Parietal lobe (tissue), 2 donors: ENCODE measurements around the gene TRIP12. TPM values are rescaled to one million over a fixed set of nuclear protein-coding genes. Genes with fewer than 3 reads are reported as not detected.

Source experiments
- small RNA-seq: library from RNA; depleted of rRNA; stranded (forward); fragments of <200 nt; gene quantifications from one replicate; pipeline ENCODE3, GENCODE V24; 2014; ENCODE audit warnings: low replicate concordance
- total RNA-seq: library from RNA; depleted of rRNA; stranded (reverse); fragments of >200 nt; gene quantifications from one replicate; pipeline ENCODE4 v1.2.3, GENCODE V29; 2014

TRIP12 gene
- total RNA-seq = 300 TPM

DNA sequence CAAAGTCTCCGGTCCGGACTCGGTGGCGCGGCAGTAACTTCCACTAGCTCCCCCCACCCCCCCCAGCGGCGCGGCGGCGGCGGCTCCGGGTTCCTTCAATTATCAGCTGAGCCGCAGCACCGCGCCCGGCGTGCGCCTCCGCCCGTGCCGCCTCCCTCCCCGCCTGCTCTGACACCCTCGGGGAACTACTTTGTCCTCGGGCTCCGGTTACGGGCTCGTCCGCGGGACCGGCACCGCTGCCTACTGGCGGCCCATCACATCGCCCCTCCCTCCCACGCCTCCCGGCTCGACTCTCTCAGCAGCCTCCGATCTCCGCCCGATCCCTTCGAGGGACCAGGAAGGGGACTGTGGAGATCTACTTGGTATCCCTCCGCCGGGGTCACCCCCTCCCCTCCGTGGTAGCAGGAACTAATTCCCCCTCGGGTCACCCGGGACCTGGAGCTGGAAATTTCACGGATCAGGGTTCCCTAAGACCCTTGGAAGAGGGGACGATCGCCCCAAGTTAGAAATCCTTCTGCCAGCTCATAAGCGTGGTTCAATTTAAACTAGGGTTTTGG, at the start of gene TRIP12:
TSS of gene TRIP12 (minus strand) at position 118 of the 557 bp plus-strand sequence. CDS start 41,930 bp downstream, outside the sequence.

DNA sequence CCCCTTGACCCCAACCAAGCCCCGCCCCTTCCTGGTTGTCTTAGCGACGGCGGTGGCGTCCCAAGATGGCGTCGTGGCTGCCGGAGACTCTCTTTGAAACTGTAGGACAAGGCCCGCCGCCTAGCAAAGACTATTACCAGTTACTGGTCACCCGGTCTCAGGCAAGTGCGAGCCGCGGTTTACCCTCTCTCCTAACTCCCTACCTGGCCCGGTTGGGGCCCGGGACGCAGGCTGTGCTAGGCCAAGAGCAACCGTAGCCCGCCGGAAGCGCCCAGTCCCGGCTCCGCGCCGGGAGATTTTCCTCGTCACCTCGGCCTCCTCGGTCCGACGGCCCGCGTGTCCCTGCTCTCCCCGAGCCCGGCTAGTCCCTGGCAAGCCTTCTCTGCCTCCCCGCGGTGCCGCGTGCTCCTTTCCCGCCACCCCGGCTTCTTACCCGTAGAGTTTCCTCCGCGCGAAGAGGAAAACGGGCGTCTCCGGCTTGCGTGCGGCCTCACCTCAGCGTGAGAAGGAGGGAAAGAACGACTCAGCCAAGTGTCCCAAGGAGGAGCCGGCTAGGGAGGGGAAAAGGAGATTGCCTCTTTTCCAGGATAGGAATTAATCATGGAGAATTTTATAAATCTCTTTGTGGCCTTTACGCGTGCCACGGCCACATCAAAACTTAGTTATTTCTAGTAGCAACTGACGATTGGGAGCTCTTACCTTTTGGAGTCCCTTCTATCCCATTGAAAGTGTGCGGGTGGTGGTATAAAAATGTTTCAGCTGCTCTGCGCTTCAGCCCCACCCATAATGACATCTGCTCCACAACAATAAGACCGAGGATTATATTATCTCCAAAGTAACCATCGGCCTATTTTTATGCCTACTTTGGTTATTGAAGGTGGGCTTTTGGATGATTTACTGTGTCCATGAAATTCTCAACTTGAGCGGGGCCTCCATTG, 909 bp upstream of the TRIP12 start, which contains the start of gene FBXO36:
TSS of gene FBXO36 (plus strand) at position 55 of the 938 bp plus-strand sequence. CDS start at position 66, 11 bp downstream.

DNA sequence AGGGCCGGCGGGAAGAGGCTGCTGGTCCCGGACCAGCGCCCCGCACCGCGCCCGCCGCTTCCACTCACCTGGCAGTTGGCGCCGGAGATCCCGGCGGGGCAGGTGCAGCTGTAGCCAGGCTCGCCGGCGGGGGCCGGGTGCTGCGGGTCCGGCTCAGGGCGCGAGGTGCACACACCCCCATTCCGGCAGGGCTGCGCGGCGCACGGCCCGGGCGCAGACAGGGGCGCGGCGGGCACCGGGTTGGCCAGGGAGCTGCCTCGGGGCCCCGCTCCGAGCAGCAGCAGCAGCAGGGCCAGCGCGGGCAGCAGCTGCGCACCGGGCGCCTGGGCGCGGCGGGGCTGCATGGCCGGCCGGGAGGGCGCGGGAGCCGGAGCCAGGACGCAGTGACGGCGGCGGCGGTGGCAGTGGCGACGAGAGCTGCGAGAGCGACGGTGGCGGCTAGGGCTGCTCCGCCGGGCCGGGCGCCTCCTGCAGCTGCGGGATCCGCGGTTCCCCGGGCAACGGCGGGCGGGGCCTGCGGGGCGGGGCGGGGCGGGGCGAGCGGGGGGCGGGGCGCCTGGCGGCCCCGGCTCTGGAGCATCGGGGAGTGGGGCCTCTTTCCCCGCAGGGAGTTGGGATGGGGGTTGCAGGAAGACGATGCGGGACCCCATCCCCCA, 207.6 kb downstream of the TRIP12 start, which contains the start of gene DNER:
TSS of gene DNER (minus strand) at position 476 of the 656 bp plus-strand sequence. CDS start at position 344, 132 bp downstream.

Small RNA genes lying within 50 kb of the gene (small RNA-seq; reads per million reads assigned to genes)
- gene RNU6-613P (not detected), gene RNU6-964P (not detected)

Other genes with a start within 250 kb of the TRIP12 start
- gene DNER, start 207.5 kb downstream of the TRIP12 start, total RNA-seq = 93.3 TPM
- gene FBXO36, start 494 bp upstream of the TRIP12 start, total RNA-seq = 8.1 TPM
- gene SLC16A14, start 146.9 kb upstream of the TRIP12 start, total RNA-seq = 49.5 TPM